Thymus (tissue), 11 donors: ENCODE data around the gene THAP5. TPM values are rescaled to one million over a fixed set of nuclear protein-coding genes. Genes with fewer than 3 reads are reported as not detected.

Source experiments
- DNase-seq, 9 donors: peaks; one replicate each; pipeline ENCODE4 v3.0.0-alpha.2; 2013; ENCODE audit warnings: low spot score in 9 of 9, low read depth in 6 of 9, missing footprints in 1 of 9
- H3K27ac ChIP-seq, 2 donors: one replicate each; pipeline ENCODE4 v1.5.1; 2013; ENCODE audit warnings: control low read depth in 1 of 2, low read depth in 1 of 2, low read length in 1 of 2, mild to moderate bottlenecking in 1 of 2, moderate library complexity in 1 of 2
- H3K27me3 ChIP-seq, 2 donors: one replicate each; pipeline ENCODE4 v1.5.1; 2013; ENCODE audit warnings: low read length in 1 of 2; ENCODE audit not compliant: control insufficient read depth in 2 of 2, insufficient read depth in 1 of 2
- H3K36me3 ChIP-seq, 2 donors: one replicate each; pipeline ENCODE4 v1.5.1; 2013; ENCODE audit warnings: low read length in 1 of 2, mild to moderate bottlenecking in 1 of 2, moderate library complexity in 1 of 2; ENCODE audit not compliant: control insufficient read depth in 2 of 2, insufficient read depth in 2 of 2
- H3K4me1 ChIP-seq, 2 donors: one replicate each; pipeline ENCODE4 v1.5.1; 2013; ENCODE audit warnings: low read length in 2 of 2; ENCODE audit not compliant: control insufficient read depth in 2 of 2, insufficient read depth in 2 of 2
- H3K4me3 ChIP-seq, 2 donors: one replicate each; pipeline ENCODE4 v1.5.1; 2013; ENCODE audit warnings: low read length in 2 of 2, control low read depth in 1 of 2, mild to moderate bottlenecking in 1 of 2
- H3K9me3 ChIP-seq, 2 donors: one replicate each; pipeline ENCODE4 v1.5.1; 2013; ENCODE audit warnings: low read length in 1 of 2, mild to moderate bottlenecking in 1 of 2; ENCODE audit not compliant: control insufficient read depth in 2 of 2, insufficient read depth in 1 of 2
- WGBS: extraction: QIAGEN DNeasy Blood & Tissue Kit; methylation state at CpG from one replicate; pipeline ENCODE4 v1.1.7; 2013; 5-methylcytosine and 5-hydroxymethylcytosine counted together
- polyA plus RNA-seq: library from polyadenylated mRNA; stranded (reverse); fragments of 200-250 nt; gene quantifications from one replicate; pipeline ENCODE4 v1.2.3, GENCODE V29; 2013
- total RNA-seq: library from RNA; stranded (reverse); fragments of 120-200 nt; gene quantifications from one replicate; pipeline ENCODE4 v1.2.4, GENCODE V29; 2013
- donor health status: healthy.

Gene THAP5
- total and polyA plus RNA-seq, 2 donors, result 16.2 to 24.2 TPM

- H3K4me3 ChIP-seq, result no peak overlapping the region
- no peak overlapping the region for H3K27ac ChIP-seq
- 93% methylated on average over 7 of the region's 7 CpGs for WGBS
- H3K4me1 ChIP-seq, result no peaks in the 10 kb centered on the region
- DNase-seq, result no peak
- H3K9me3 ChIP-seq, result no peaks in the 10 kb centered on the region
- no peaks in the 10 kb centered on the region for H3K36me3 ChIP-seq
- no peaks in the 10 kb centered on the region for H3K27me3 ChIP-seq
These were observed 36.2 kb upstream of the THAP5 start for GRCh38 chr7:108605559-108606201.

GRCh38 chr7:108604307-108605077, 35.0 kb upstream of the THAP5 start:
- no peak for DNase-seq
- WGBS, result 79% methylated on average over 11 of the region's 11 CpGs
- no peak overlapping the region for H3K27ac ChIP-seq

GRCh38 chr7:108603656-108604306, 34.3 kb upstream of the THAP5 start:
- no peak overlapping the region for H3K27ac ChIP-seq
- no peaks in the 10 kb centered on the region for H3K9me3 ChIP-seq
- 85% methylated on average over 8 of the region's 8 CpGs for WGBS
- no peak overlapping the region for H3K4me3 ChIP-seq
- no peak for DNase-seq
- H3K27me3 ChIP-seq, result no peaks in the 10 kb centered on the region
- H3K4me1 ChIP-seq, result no peaks in the 10 kb centered on the region
- no peaks in the 10 kb centered on the region for H3K36me3 ChIP-seq

More at GRCh38 chr7:108604307-108605077, 35.0 kb upstream of the THAP5 start:
- no peaks in the 10 kb centered on the region for H3K27me3 ChIP-seq
- no peaks in the 10 kb centered on the region for H3K9me3 ChIP-seq
- H3K4me1 ChIP-seq, result no peaks in the 10 kb centered on the region
- no peak overlapping the region for H3K4me3 ChIP-seq
- H3K36me3 ChIP-seq, result no peaks in the 10 kb centered on the region

- Histone ChIP-seq H3K27ac (no peak overlapping the region), H3K4me3 (no peak overlapping the region), H3K9me3 (no peaks in the 10 kb centered on the region), H3K4me1 (no peaks in the 10 kb centered on the region), H3K36me3 (no peaks in the 10 kb centered on the region), H3K27me3 (no peaks in the 10 kb centered on the region)
- no peak for DNase-seq
- 86% methylated on average over 1 of the region's 1 CpG for WGBS
These were observed 30.9 kb upstream of the THAP5 start for GRCh38 chr7:108600399-108600798.

- no peaks in the 10 kb centered on the region for H3K4me1 ChIP-seq
- no peak for DNase-seq
- H3K4me3 ChIP-seq, result no peak overlapping the region
- H3K36me3 ChIP-seq, result no peaks in the 10 kb centered on the region
- no peaks in the 10 kb centered on the region for H3K27me3 ChIP-seq
- H3K9me3 ChIP-seq, result no peaks in the 10 kb centered on the region
- H3K27ac ChIP-seq, result no peak overlapping the region
- WGBS, result 95% methylated on average over 6 of the region's 6 CpGs
These were observed 29.5 kb upstream of the THAP5 start for GRCh38 chr7:108598914-108599580.

- no peaks in the 10 kb centered on the region for H3K36me3 ChIP-seq
- no peak for DNase-seq
- 74% methylated on average over 2 of the region's 2 CpGs for WGBS
- no peaks in the 10 kb centered on the region for H3K27me3 ChIP-seq
- H3K4me3 ChIP-seq, result no peak overlapping the region
- no peaks in the 10 kb centered on the region for H3K9me3 ChIP-seq
- H3K27ac ChIP-seq, result no peak overlapping the region
- no peaks in the 10 kb centered on the region for H3K4me1 ChIP-seq
These were observed 28.6 kb upstream of the THAP5 start for GRCh38 chr7:108598153-108598552.

GRCh38 chr7:108596560-108596959, 27.1 kb upstream of the THAP5 start:
- H3K27ac ChIP-seq, result no peak overlapping the region
- WGBS, result 67% methylated on average over 4 of the region's 4 CpGs

GRCh38 chr7:108592646-108593201, 23.2 kb upstream of the THAP5 start:
- Histone ChIP-seq H3K4me3 (no peak overlapping the region), H3K9me3 (no peaks in the 10 kb centered on the region), H3K27me3 (no peaks in the 10 kb centered on the region), H3K4me1 (no peaks in the 10 kb centered on the region), H3K27ac (no peak overlapping the region), H3K36me3 (no peaks in the 10 kb centered on the region)
- WGBS, result 83% methylated on average over 3 of the region's 3 CpGs
- no peak for DNase-seq

More at GRCh38 chr7:108596560-108596959, 27.1 kb upstream of the THAP5 start:
- Histone ChIP-seq H3K9me3 (no peaks in the 10 kb centered on the region), H3K4me3 (no peak overlapping the region), H3K36me3 (no peaks in the 10 kb centered on the region), H3K27me3 (no peaks in the 10 kb centered on the region), H3K4me1 (no peaks in the 10 kb centered on the region)
- no peak for DNase-seq
